Activated CD4-positive, alpha-beta T cell treated with anti-CD3 and anti-CD28 coated beads for 24 hours (primary cell): Measurements from ENCODE around the gene C14orf93.
"Not testable (repeated sequence)": the region's sequence is repeated elsewhere in the genome, so short reads cannot be mapped to it uniquely, and the experiment has no call there.

Experiments
- DNase-seq, 2 donors: peaks; one replicate each; pipeline ENCODE4 v3.0.0-alpha.2; 2020; ENCODE audit warnings: low read depth in 2 of 2

C14orf93 gene

DNA sequence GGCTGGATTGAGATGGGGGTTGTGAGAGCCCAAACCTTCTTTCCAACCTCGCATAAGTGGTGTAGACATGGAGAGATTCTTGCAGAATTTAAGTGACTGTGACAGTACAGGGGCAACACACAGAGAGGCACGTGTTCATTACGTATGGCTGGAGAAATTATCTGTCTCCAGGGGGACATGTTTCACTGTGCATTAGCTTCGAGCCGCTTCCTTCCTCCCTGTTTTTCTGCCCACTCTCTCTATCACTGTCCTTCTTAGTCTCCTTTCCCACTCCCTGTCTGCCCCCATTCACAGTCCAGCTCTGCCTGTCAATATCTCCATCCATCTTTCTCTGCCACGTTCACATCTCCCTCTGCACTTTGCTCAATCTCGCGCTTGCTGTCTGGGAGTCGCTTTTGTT lies 11.5 kb upstream of the C14orf93 start:
- DNase-seq: no peak

DNA sequence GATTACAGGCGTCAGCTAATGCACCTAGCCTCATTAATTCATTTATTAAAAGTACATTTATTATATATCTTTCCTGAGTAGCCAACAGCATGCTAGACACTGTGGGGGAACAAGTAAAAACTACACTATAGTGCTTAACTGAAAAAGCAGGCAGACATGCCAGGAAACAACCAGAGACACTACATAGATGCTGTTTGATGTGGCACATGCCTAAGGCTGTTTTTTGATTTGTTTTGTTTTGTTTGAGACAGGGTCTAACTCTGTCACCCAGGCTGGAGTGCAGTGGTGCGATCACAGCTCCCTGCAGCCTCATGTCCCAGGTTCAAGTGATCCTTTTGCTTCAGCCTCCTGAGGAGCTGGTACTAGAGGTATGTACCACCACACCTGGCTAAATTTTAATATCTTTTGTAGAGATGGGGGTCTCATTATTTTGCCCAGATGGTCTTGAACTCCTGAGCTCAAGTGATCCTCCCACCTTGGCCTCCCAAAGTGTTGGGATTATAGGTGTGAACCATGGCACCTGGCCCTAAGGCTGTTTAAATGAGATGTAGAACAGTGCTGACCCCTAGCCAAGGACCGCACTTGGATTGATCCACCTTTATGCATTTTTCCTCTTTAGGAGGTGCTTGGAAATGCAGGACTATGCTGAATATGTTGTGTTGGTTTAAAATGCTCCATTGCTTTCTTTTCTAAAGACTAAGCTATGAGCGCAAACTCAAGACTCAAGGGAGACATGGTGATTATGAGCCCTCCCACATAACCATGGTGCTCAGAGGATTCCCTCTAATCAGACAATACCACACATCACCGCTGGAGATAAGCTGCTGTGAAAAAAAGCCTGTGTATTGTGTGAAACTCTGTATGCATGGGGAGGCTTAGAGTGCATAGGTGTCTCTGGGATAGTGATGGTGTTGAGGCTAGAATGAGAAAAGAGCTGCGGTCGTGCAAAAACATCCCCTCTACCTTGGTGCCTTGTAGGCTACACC lies 10.5 kb upstream of the C14orf93 start:
- no peak for DNase-seq

DNA sequence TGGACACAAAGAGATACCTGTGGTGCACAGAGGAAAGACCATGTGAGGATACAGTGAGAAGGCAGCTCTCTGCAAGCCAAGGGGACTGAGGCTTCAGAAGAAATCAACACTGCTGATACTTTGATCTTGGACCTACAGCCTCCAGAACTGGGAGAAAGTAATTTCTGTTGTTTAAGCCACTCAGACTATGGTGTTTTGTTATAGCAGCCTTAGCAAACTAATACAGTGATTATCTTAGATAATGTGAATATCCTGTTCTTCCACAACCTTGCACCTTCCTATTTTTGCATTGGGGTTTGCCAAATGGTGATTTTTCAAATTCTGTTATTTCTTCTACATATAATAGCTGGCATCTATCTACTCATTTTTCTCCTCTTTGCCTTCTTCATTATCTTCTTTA lies 8.2 kb upstream of the C14orf93 start:
- DNase-seq: no peak

DNA sequence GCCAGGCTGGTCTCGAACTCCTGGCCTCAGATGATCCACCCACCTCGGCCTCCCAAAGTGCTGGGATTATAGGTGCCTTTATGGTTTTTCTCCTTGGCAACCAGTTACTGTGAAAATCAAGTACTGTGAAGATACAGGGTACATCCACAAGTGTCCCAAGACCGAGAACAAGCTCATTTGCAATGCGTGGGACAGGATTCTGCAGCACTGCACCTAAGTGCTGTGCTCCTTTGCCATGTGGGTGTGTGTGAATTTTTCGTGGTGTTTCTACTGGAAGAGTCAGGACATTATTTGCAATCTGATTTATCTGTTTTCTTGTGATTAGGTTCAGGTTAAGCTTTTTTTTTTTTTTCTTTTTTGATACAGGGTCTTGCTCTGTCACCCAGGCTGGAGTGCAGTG lies 7.1 kb upstream of the C14orf93 start:
- DNase-seq: no peak

DNA sequence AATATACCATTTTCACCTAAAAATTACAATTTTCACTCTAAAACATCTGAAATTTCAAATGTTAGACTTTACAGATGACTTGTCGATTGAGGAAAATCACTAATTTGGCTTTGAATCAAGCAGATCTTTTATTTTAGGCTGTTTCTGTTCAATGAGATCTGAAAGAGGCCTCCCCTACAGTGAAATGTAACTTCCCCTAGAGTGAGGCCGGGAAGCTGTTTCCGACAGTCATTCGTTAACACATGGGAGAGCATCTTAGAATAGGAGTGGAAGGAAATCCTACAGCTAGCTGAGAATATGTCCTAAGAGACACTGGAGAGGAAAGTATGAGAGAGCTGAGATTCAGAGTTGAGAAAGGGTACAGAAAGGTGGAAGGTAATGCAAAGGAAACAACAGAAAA lies 5.7 kb upstream of the C14orf93 start:
- no peak for DNase-seq

DNA sequence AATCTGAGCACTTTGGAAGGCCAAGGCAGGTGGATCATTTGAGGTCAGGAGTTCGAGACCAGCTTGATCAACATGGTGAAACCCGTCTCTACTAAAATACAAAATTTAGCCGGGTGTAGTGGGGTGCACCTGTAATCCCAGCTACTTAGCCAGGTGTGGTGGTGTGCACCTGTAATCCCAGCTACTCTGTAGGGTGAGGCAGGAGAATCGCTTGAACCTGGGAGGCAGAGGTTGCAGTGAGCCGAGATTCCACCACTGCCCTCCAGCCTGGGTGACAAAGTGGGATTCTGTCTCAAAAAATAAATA lies 3.8 kb upstream of the C14orf93 start:
- DNase-seq: not testable (repeated sequence)

DNA sequence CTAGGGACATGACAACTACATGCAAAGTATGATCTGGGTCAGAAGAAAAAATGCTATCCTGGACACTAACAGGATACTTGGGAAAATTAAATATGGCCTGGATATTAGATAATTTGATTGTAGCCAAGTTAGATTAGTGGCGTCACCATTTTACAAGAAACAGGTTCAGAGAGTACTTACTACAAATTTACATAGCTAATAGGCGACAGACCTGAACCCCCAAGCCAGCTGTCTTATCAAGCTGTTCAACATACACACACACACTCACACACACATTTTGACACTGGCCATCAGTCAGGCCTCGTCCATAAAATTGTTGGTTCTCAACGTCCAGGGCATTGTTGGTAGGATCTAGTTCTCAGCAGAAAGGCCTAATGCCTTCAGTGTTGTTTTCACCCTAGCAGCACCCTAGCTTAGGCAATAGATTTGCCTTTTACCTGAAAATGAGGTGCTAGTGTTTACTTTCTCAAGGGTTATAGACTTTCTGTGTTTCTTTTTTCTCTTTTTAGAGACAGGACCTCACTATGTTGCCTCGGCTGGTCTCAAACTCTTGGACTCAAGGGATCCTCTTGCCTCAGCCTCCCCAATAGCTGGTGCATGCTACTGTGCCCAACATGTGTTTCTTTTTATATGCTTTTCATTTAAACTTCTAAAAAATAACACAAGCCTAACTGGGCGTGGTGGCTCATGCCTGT lies 3.3 kb upstream of the C14orf93 start:
- no peak for DNase-seq

DNA sequence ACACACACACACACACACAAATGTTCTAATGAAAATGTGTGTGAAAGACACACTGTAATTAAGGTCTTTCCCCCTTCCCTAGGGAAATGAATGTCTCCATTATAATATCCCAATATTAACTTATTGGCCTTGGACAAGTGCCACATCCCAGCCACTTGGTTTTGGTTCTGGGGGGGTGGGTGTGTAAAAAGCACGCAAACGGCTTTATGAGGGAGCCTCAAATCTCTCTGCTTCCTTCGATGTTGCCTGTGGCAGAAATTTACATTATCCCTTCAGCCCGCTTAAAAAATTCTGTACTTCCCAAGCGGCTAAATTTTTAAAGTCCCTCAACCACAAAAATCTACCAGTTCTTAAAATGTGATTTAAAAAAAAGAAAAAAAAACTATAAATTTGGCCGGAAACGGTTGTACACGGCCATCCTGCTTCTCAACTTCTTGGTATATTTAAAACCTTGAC lies 432 bp downstream of the C14orf93 start:
- no peak for DNase-seq

DNA sequence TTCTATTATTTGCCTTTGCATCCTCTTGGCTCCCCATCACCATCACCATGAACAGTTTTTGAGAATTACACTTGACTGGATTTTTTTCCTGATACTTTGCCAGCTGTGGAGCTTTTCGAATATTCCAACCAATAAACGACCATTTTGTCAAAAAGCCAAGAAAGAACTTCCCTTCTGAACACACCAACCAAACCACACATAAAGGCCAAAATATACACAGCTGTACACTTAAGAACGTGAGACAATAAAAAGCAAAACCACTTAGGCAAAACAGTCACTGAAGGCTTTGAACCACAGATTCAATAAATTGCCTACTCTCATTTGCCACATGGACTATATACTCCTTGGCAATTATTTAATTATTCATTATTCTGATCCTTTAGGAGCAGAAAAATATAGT lies 1.1 kb downstream of the C14orf93 start:
- no peak for DNase-seq

DNA sequence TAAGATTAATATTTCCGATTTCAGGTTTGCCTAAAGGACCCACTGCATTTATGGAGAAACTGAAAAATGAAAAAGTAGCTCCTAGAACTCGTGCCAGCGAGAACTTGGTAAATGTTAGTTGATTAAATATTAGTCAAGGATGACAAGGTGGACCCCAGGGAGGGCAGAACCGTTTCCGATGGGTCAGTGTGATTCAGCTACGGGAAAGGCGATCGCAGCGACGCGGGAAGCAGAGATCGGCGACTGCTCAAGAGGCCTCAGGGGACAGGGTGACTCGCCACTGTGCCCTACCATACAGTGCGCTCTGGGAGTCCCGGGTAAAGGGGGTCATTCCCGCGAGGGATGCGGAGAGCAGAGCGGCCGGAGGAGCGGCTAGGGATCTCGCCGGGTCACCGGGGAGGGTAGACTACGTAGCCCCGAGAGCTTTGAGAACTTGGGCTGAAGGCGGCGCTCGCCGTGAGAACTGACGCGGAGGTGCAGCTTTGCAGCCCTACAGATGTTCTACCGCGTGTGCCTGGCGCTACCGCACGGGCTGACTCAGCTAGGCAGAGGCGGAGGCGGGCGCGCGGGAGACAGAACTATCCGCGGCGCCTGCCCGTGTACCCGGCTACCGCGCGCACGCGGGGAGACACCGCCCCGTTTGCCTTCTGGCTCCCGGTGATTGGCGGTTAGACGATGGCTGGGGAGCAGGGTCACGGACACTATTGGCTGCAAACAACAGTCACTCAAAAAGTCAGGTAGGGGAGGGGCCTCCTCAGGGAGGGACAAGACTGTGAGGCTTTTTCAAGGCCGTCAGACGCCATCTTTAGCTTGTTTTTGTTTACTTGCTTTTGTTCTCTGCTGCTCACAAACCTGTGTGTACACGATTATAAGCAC lies 3.2 kb downstream of the C14orf93 start:
- DNase-seq: peak; percentile 92 to 94

DNA sequence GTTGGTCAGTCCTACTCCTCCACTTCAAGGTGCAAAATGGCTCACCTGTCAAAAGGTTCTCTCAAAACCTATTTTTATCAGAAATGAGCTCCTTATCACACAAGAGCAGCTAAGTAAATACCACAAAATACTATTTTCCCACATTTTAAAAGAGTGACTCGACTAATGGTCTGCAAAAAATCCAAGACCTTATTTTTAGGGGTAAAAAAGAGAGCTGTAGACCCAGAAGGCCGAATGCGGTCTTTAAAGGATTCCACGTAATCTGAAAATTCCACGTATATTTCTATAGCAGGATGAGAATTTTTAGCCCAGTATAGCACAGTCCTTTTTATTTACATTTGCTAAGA lies 3.8 kb downstream of the C14orf93 start:
- DNase-seq: no peak

DNA sequence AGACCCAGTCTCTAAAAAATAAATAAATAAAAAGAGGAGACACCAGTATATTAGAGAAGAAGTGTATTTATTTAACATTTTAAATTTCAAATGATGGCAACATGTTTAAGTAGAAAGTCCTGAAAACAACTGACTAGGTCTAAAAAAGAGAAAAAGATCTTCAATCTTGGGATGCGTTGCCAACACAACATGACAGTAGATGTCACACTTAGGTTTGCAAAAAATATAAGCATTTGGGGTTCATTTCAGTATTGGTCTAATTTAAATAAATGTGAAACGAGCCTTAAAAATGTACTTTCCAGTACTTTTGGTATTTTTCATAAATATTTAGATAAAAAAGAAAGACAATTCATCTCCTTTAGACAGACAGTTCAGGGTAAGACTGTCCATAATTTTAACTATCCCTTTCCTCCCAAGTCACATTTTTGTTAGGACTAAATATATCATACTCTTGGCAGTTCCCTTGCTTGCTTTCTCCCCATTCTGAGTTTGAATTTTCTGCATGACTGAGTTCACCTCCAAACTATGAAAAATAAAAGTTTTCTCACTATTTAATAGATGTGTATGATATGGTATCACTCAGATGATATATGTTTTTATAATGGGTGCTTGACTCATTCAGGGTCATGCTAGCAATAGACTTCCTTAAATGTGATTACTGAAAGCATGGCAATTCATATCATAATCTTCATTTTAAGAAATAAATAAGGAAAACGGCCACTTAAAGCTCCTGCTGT lies 4.3 kb downstream of the C14orf93 start:
- DNase-seq: no peak

DNA sequence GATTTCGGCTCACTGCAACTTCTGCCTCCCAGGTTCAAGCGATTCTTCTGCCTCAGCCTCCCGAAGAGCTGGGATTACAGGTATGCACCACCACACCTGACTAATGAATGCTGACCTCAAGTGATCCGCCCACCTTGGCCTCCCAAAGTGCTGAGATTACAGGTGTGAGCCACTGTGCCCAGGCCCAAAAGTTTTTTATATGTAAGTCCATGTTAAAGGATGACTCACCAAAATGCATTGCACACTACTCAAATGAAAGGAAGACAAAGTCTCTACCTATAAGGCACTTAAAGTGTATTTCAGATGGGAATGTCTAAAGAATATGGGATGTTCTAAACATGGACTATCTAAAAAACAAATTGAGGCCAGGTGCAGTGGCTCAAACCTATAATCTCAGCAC lies 5.7 kb downstream of the C14orf93 start:
- DNase-seq: not testable (repeated sequence)

DNA sequence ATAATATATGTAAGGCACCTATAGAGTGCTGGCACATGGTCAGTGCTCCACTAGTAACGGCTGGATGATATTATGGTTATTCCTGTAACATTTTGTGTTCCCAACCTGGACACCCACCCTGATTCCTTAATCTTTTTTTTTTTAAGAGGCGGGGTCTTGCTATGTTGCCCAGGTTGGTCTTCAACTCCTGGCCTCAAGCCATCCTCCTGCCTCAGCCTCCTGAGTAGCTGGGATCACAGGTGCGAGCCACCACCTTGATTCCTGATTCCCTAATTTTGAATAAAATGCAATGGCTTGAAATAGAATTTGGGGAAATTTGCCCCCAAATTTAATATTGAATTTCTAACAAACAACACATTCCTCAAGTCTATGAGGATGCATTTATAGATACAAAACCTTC lies 7.4 kb downstream of the C14orf93 start:
- no peak for DNase-seq

DNA sequence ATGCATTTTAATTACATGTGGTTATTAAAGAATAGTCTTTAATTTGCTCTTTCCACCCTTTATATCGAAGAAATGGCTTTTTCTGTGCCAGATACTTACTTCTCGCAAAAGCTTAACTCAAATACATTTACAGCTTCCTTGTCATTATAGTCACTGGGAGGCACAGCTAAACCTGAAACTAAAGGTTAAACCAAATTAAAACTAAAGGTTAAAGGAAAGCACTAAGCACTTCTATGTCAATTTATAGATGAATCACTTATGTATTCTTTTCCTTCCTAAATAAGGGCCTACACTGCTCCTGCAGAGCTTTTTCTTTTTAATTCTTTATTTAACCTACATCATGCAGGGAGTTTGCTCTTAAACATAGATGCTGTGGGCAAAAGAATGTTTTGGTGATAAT lies 9.1 kb downstream of the C14orf93 start:
- DNase-seq: no peak

DNA sequence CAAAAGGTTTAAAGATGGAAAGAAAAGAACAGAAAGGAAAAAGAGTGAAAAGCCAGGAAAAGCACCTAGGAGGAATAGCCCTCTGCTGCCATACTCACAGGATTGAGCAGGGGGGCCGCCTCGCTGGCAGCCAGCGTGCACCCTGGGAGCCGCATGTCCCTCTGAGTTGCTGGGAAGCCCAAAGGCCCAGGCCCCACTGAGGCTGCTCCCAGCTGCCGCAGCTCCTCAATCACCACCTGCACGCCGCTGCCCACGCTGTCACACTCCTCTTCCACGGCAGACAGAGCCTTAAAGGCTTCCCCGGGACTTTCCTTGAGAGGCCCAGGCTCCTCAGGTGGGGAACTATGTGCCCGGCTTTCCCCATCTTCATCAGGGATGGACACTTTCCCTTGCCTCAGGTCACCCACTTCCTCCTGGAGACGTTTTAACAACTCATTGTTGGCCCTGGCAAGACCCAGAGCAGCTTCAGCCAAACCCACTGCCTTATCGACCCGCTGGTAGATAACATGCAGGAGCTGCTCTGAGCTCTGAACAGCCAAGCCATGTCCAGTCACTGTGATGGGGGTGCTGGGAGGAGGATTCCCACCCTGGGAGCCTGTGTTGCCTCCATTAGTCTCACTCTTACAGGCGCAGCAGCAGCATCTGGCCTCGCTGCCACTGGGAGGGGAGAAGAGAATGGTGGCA lies 11.5 kb downstream of the C14orf93 start:
- DNase-seq: no peak

DNA sequence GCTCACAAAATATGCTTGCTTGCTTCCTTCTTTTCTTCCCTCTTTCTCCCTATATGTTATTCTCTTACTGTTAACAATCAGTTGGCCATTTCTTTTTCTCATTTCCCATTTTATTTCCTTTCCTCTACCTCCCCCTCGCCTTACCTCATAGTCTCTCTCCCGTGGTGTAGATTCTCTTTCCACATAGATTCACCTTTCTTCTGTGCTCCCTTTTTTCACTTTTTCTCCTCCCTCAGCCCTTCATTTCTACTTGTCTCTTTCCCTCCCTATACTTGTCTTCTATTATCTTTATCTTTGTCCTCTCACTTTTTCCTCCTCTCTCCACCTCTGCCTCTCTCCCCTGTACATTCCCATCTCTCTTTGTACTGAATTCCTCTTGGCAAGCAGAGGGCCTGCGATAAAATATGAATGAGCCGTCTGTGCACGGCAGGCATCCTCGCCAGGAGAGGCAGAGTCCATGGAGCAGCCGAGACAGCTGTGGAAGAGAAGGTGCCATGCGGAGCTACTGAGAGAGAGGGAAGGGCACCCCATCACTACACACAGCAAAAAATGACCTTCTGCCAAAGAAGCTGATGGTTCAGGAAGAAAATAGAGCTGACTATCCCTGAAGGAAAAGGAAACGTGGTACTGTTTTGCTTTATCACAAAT lies 12.1 kb downstream of the C14orf93 start:
- no peak for DNase-seq

DNA sequence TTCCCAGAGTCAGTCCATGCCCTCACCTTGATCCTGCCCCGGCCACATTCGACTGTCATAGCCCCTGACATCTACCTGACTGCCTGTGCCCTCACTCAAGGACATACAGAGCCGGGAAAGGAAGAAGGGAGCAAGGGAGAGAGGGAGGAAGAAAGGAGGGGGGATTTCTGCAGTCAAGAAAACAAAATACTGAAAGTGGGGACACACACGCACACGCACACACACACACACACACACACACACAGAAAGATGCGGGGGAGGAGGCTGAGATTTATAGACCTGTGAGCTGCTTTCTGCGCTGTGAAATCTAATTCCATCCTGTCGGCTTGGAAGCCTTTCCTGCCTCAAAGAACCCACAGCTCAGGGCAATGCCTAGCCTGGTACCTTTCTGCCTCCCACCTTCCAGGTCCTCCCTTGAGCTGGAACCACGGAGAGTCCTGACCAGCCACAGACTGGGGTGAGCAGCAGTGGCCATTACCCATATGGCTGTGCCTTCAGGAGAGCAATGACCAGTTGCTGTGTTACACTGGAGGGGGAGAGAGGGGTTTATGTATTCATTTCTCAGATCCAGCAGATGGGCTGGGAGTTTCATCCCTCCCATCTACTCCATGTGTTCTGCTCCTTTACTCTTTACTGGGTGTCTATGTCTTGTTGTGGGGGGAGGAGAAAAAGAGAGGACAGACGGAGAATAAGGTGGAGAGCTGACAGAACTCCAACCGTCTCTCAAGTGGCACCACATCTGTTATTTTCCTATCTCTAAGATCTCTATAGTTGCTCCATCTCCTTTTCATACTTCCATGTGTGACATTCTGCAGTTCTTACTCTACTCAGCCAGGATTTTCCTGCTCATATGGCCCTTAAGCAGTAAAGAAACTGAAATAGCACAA lies 12.9 kb downstream of the C14orf93 start:
- DNase-seq: no peak

DNA sequence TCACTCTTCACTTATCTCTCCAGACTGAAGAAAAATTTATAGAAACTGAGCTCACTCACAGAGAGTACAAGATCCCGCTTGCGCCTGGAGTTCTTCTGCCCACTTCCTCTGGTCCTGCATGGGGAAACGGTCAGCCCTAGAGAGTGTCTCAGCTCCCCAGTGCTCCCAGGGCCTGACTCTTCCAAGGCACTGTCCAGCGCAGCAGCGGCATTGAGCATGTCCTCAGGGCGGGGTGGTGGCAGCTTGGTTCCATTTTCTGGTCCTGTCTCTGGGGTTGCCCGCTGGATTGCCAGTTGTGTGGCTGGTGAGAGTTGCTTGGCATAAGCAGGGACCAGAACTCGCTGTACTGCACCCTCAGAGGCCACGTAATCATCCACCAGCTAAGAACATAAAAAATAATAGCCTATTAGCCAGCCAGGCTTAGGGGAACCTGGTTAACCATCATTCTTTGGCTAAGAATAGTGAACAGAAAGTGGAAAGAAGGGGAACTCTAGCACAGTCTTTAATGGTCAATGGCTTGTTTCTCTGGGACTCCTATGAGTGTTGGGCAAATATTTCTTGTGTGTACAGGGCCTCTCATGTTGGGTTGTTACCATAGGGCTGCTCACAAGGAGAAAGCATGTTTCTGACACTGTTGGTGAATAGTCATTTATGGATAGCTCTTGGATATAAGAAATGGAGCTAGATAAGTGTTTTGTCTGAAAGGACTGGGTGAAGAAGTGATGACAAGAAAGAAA lies 13.9 kb downstream of the C14orf93 start:
- no peak for DNase-seq
